Stimulated activated CD4-positive, alpha-beta T cell treated with anti-CD3 and anti-CD28 coated beads, Interleukin-4, amount 100 ng/mL, for 1 hour (primary cell): ENCODE data around the gene FOXO6.

Experiments used
- DNase-seq: peaks from one replicate; pipeline ENCODE4 v3.0.0-alpha.2; 2020

Gene FOXO6

DNA sequence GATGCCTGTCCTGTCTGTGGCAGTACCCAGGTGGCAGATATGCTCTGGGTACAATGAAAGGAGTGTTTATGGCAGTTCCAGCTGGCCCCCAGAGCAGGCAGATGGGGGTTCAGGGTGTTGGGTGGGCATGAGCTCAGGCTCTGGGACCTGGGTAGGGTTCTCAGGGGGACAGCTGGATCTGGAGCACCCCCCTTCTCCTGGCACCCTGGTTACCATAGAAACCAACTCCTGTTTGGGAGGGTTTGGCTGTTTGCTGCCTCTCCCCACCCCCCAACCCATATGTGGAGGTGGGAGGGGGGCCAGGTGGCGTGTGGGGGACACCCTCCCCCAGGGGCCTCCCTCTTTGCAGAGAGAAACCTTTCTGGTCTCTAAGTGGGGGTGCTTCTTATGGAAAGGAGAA, 7.1 kb downstream of the FOXO6 start:
- DNase-seq: no peak

DNA sequence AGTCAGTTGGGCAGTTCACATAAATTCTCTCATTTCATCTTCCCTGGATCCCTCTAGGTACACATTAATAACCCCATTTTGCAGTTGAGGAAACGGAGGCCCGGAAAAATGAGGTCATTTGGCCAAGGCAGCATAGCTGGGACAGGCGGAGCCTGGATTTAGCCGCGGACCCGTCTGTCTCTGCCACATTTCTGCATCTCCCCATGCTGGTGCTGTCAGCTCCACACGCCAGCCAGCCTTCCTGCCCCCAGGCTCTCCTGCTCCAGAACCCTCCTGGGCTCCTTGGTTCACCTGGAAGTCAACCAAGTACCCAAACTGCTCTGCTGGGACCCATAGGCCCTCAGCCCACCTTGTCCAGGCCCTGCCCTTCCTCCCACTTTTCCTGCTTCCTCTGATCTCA, 7.6 kb downstream of the FOXO6 start:
- no peak for DNase-seq

DNA sequence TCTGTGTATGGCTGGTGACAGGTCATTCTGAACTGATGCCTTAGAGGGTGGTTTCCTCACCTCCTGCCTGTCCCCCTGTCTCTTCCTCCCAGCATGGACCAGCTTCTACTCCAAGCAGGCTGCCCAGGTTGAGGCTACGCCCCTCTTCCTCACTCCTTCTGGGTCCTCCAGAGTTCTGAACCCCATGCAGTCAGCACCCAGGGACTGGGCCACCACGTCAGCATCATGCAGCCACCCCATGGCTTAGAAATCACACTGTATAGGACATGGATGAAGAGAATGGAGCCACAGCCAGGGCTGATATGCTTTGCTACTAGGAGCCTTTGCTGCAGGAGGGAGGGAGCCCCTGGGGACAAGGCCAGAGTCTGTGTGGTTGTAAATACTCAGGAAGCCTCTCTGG, 8.3 kb downstream of the FOXO6 start:
- no peak for DNase-seq

DNA sequence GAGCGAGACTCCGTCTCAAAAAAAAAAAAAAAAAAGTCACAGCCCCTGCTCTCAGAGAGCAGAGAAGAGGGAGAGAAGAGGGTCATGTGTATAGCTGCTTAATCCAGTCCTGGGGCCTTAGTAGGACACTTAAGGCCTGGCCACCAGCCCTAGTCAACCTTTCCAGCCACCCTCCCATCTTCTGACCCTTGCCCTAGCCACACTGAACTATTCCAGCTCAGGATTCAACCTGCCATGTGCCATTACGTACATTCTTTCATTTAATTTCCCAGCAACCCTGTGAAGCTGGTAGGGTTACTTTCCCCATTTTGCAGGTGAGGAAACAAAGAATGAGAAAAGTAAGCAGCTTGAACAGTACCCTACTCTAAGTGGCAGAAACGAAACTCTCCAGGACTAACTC, 9.0 kb downstream of the FOXO6 start:
- no peak for DNase-seq

DNA sequence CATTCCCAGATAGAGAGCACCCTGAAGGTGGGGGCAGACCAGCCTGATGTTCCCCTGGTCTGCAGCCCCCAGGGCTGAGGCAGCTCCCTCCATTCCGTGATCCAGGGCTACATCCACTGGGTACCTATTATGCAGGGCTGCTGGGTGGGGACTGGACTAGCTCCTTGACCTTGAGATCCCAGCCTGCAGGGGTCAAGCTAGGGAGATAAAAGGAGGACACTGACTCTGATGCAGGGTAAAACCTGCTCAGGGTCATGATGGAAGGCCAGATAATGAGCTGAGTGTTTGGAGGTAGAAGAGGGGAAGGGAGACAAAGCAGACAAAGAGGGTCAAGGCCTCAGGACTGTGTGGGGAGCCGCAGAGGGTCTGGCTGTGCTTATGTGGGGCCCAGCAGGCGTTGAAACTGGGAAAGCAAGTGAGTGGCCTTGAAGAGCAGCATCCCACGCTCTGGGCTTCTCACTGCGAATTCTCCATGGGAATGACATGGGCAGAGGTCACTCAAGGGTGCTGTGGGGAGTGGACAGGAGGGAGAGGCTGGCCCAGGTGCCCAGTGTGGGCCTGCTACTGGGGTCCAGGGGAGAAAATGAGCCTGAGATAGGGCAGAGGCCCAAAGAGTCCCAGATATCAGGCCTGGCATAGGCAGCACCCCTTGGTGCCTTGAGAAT, 9.7 kb downstream of the FOXO6 start:
- no peak for DNase-seq

DNA sequence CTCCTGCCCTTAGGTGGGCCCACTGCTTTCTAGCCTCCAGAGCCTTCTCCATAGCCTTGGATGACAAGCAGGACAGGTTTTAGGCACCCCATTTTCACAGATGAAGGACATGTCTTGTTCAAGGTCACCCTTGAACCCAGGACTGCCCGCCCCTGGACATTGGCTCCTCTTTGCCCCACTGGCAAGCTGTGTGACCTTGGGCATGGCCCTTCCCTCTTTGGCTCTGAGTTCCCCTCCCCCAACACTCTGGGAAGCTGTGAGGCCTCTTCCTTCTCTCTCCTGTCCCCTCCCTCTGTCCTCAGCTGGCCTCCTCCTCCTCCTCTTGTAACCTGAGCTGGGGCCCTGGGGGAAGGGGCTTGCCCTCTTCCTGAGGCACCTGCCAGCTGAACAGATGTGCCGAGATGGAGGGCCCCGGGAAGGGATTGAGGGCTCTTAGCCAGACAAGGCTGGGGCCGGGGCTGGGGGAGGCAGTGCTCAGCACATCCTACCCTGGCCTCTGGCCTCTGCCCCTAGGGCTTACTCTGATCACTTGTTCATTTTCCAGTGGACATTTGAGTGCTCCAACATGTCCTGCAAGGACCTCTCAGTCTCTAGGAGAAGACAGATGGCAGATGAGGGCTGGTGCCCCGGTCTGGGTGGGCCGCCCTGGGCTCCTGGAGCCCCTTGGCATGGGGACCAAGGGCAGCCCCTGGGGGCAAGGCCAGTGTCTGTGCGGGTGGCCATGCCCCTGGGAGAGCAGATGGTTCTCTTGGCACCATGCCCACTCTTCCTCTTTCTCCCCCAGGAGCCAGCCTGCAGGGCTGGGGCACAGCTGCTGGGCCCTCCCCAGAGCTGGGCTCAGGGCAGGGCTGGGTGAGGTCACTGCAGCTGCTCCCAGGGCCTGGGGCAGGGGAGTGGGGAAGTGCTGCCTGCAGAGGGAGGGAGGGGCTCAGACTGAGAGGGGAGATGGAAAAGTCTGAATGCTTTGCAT, 10.7 kb downstream of the FOXO6 start:
- DNase-seq: no peak

DNA sequence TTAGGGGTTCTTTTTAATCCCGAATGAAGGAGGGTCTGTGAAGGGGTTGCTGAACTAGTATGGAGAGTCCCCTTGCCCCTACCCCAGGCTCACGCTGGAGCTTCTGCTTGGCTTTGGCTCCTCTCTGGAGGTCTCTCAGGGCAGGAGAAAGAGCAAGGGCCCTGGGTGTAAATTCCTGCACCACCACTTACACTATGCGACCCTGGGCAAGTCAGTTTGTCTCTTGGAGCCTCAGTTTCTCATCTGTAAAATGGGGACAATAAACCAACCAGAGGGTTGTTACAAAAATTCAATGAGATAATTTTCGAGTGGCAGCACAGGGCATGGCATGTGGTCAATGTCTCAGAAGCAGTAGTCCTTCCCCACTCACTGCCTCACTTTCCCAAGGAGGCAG, 11.4 kb downstream of the FOXO6 start:
- DNase-seq: no peak

DNA sequence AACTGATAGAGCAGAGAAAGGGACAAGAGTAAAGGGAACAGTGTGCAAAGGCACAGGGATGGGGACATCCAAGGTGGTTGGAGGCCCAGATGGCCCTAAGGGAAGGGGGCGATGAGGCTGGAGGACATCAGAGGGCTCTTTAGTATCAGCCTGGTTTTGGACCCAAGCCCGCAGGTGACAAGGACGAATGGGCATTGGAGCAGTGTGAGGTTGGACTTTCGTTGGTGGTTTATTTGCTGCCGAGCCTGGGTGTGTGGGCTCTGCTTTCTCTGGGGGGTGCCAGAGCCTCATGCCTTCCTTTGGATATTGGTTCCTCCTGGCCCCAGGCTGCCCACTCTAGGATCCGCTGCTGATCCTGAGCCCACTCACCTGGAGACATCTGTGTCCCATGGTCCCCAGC, 12.1 kb downstream of the FOXO6 start:
- DNase-seq: no peak

DNA sequence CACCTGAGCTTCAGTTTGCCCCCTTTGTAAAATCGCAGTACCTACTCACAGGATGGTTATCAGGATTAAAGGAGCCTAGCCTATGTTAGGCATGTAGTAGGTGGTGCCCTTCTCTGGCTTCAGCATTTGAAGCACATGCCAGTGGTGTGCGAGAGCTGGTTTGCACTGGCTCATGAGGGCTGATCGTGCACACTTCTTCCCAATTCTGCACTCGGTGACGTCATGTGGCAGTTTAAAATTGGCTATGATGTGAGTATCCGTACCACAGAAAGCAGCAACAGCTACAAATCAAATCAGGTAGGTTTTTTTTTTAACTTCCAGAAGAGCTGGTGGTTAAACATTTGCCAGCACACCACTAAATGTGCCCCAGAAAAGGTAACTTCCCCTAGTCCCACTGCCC, 13.5 kb downstream of the FOXO6 start:
- no peak for DNase-seq

DNA sequence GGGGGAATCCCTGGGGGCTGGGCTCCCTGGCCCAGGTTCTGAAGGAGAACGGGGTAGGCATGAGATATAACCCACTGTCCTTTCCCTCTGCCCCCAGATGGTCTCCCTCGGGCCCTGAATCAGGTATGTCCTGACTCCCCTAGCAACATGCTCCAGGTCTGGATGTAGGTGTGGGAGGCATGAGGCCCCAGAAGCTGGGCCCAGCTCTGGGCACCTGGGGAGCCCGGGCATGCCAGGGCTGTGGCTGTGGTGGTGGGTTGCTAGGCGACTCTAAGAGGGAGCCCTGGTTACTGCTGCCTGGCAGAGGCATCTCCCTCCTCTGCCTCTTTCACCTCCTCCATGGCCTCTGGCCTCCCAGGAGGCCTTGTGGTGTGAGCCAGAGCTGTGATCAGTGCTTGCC, 16.2 kb downstream of the FOXO6 start:
- no peak for DNase-seq

DNA sequence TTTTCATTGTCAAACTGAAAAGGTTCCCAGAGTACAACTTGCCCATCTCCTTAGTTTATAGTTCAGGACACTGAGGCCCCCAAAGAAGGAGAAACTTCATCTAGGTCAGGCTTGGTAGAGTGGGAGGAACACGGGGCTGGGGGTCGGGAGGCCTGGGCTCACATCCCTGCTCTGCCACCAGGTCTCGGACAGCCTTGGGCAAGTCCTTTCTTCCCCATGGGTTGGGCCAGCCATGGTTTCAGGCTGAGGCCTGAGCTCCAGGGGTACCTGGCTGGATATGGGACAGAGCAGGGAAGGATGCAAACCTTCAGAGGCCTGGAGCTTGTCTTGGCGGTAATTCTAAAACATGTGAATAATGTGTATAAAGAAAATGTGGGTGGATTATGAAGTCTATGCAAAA, 17.0 kb downstream of the FOXO6 start:
- no peak for DNase-seq

DNA sequence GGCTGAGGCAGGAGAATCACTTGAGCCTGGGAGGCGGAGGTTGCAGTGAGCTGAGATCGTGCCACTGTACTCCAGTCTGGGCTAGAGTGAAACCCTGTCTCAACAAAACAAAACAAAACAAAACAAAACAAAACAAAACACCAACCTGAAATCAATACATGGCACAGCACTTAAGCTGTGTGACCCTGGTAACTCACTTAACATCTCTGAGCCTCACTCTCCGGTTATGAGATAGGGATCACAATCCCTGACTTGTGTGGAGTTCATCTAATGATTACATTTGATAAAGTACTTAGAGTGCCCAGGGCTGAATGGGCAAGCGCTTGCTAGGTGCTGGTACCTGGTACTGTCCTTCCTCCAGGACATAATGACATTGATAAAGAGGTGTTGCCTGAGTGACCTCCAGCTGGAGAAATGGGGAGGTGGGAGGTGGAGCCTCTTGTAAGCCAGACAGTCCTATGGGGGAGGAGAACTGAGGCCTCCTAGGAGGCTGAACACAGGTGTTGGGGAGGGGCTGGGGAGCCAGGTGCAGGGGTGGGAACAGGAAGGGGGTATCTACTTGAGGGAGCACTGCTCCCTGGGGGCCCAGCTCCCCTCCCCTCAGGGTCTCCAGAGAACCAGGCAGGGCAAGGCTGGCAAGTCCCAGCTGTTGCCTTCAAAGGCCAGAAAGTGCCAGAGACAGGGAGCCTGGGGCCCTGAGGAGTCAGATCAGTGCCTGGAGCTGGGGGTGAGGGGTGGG, 17.9 kb downstream of the FOXO6 start:
- no peak for DNase-seq

DNA sequence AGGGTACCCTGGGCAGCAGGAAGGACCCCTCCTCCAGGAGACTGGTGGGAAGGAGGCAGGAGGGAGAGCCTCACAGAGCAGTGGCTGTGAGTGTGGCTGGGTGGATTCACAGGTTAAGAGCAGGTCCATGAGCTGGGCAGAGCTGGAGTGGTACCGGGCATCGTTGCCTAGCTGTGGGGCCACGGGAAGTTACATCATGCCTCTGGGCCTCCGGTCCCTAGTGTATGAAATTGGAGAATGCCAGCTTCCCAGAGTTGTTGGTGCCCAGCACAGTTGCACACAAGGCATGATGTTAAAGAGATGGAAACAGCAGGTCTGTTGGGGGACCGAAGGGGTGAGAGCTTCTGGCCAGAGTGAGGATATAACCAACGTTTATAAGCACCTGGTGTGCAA, 18.5 kb downstream of the FOXO6 start:
- no peak for DNase-seq

DNA sequence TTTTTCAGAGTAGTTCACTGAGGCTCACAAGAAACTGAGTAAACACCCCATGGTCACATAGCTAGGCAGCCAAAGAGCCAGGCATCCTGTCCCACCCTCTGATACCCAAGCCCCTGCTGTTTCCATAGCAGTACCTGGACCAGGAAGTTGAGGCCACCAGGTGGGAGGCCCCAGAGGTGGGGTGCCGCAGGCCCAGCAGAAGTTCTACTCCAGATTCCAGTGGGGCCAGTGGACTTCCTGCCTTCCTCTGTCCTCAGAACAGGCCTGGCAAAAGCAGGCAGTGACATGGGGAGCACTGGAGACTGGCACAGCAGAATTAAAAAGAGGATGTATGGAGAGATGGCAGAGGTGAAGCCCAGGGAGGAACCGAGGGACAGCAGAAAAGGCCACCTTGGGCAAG, 19.0 kb downstream of the FOXO6 start:
- no peak for DNase-seq

DNA sequence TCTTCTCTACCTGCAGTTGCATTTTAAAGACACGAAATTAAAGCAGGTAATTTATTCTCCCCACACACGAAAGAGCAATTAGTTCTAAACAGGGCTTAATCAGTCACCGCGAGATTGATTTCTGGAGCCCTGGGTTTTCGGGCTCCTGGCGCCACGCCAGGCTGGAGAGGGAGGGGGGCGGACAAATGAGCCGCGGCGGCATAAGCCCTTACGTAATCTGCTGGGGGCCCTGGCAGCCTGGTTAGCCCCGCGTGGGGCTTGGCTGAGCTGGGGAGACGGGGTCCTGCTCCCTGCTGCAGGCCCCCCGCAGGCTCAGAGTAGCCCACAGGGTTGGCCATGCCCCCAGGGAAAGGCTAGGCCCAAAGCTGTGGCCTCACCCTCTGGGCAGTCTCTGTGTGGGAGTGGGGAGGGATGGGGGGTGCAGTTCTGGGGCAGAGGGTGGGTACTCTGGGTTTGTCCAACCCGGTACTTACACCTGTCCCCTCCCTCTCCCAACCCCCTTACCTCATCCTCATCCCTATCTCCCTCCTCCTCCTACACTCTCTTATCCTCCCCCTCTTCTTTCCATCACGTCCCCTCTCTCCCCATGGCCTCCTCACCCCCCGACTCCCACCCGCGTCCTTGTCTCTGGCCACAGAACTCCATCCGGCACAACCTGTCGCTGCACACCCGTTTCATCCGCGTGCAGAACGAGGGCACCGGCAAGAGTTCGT, 19.9 kb downstream of the FOXO6 start:
- peak; percentile 32 for DNase-seq

DNA sequence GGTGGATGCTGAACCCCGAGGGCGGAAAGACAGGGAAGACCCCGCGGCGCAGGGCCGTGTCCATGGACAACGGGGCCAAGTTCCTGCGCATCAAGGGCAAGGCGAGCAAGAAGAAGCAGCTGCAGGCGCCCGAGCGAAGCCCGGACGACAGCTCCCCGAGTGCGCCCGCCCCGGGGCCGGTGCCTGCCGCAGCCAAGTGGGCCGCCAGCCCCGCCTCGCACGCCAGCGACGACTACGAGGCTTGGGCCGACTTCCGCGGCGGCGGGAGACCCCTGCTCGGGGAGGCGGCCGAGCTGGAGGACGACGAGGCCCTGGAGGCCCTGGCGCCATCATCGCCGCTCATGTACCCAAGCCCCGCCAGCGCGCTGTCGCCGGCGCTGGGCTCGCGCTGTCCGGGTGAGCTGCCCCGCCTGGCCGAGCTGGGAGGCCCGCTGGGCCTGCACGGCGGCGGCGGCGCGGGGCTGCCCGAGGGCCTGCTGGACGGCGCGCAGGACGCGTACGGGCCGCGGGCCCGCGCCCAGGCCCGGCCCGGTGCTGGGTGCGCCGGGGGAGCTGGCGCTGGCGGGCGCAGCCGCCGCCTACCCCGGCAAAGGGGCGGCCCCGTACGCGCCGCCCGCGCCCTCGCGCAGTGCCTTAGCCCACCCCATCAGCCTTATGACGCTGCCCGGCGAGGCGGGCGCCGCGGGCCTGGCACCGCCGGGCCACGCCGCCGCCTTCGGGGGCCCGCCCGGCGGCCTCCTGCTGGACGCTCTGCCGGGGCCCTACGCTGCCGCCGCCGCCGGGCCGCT, 20.7 kb downstream of the FOXO6 start:
- peak; percentile 46 for DNase-seq

DNA sequence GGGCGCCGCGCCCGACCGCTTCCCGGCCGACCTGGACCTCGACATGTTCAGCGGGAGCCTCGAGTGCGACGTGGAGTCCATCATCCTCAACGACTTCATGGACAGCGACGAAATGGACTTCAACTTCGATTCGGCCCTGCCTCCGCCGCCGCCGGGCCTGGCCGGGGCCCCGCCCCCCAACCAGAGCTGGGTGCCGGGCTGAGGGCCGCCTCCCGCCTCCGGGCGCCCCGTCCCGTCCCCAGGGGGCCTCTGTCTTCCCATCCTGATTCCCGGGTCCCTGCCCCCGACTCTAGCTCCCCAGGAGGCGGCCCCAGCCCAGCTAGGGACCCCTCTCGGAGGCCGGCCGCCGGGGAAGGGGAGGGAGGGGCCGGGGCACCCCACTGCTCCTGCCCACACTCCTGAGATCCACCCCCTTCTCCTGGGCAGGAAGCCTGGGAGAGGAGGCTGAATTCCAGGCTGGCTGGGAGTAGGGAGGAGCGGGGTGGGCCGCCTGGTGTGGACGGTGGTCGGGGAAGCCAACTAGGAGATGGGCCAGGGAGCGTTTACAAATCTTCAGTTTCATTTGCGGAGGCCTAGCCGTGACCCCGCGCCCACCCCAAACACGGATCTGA, 21.4 kb downstream of the FOXO6 start:
- DNase-seq: no peak

DNA sequence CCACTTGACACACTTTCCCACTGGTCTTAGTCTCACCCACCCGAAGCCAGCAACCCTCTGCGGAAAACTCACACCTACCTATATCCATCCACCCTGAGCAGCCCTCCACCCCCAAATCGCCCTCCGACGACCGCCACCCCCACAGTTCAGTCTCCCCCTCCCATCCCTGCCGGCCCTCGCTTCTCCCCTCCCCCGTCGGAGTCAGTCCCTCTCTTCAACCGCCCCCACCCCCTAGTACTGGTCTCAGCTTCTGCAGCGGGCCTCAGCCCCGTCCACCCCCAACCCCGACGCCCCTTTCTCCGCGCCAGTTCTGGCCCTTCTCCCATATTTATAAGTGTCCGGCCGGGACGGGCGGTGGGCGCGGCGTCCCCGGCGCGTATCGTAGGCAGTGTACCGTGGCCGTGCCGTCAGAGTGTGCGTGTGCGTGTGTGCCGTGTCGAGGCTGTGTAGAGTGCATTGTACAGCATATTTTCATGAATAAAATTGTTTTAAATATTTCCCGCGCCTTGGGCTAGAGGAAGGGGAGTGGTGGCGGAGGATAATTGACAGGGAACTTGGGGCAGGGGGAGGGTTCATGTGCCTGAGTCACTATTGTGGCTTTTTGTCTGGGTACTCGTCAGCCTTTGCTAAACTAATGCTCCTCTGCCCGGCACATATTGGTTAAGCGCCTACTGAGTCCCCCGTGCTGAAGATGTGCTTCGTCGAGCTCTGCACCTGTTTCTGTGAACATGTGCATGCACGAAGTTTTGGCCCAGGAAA, 22.0 kb downstream of the FOXO6 start:
- DNase-seq: peak; percentile 46

DNA sequence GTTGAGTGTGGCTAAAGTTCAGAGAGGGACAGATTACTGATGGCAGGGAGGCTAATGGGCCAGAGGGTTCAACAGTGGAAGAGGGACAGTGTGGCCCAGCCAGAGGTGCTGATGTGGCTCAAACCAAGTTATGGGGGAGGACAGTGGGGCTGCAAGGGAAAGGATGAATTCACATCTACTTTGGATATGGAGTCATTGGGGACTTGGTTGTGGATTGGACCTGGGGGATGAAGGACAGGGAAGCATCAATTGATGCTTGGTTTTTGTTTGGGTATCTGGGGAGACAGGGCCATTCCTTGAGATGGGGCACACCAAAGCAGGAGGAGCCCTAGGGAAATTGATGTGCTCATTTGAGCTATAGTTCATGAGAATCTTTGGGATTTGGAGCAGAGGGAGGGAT, 23.3 kb downstream of the FOXO6 start:
- DNase-seq: no peak

DNA sequence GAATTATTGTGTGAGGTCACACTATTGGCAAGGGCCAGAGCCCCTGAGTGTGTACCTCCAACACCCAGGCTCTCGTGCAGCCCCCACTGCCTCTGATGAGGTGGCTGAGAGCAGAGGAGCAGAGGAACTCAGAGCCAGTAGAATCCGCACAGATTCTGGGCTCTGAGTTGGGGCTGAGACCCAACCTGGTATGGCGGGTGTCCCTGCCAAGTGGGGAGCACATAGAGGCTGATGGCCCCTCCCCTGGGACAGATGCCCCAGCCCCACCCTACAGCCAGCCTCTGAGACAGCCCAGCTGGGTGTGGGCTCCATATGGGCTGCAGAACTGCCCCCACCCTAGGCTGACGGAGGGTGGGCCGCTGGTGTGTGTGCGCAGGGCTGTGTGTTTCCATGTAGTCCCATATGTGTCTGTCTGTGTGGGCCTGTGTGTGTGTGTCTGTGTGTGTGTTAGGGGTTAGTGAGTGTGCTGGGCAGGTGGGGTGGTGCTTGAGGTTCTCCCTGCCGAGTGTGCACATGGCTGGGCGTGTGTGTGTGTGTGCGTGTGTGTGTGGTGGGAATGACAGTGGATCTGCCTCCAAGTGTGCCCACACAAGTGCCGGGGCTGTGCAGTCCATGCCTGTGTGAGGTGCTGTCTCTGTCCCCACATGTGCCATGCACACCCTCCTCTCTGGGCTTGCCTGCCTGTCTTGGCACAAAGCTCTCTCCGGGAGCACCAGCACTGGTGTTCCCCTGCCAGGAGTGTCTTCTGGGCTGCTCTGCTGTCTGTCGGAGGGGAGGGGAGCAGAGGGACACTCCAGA, 24.4 kb downstream of the FOXO6 start:
- no peak for DNase-seq
